ENCODE measurements around the gene F2RL1.
"Not testable (repeated sequence)": the region's sequence is repeated elsewhere in the genome, so short reads cannot be mapped to it uniquely, and the experiment has no call there.

Gene F2RL1

DNA sequence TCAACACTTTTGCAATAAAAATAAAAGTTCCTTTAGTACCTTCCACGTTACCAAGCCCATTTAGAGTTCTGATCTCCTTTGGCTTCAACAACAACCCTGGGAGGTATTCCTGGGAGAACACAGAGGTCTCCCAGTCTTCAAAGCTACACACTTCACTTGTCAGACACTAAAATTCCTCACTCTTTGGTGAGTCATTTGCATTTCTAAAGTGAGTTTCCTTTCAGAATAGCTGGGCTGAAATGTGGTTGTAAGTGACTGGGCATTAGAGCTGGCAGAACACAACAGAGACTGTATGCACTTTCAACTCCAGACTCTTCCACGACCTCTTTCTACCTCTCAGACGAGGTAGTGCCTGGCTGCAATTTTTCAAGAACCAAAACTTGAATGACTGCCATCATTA, 11.5 kb upstream of the F2RL1 start:
- DNase-seq: no peak

- no peak for DNase-seq
Observed at GRCh38 chr5:76808141-76808691, 10.6 kb upstream of the F2RL1 start.

- DNase-seq: no peak
Observed at GRCh38 chr5:76809141-76809540, 9.7 kb upstream of the F2RL1 start.

DNA sequence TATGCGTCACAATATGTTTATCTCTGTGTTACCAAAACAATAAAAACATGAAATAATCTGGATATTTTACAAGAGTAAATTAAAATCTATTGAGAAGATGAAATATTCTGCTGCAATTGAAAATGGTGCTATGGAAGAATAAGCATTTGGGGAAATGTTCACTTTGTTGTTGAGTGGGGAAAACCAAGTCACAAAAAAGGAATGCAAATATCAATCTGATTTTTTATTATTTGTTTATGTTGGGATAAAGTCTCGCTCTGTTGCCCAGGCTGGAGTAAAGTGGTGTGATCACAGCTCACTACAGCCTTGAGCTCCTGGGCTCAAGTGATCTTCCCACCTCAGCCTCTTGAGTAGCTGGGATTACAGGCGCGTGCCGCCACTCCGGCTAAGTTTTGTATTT, 8.6 kb upstream of the F2RL1 start:
- DNase-seq: no peak

- no peak for DNase-seq
Observed at GRCh38 chr5:76811214-76811613, 7.6 kb upstream of the F2RL1 start.

DNA sequence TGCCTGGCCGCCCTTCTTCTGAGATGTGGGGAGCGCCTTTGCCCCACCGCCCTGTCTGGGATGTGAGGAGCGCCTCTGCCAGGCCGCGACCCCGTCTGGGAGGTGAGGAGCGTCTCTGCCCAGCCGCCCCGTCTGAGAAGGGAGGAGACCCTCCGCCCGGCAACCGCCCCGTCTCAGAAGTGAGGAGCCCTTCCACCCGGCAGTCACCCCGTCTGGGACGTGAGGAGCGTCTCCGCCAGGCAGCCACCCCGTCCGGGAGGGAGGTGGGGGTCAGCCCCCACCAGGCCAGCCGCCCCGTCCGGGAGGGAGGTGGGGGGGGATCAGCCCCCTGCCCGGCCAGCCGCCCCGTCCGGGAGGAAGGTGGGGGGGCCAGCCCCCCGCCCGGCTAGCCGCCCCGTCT, 6.6 kb upstream of the F2RL1 start:
- DNase-seq: not testable (repeated sequence)

DNA sequence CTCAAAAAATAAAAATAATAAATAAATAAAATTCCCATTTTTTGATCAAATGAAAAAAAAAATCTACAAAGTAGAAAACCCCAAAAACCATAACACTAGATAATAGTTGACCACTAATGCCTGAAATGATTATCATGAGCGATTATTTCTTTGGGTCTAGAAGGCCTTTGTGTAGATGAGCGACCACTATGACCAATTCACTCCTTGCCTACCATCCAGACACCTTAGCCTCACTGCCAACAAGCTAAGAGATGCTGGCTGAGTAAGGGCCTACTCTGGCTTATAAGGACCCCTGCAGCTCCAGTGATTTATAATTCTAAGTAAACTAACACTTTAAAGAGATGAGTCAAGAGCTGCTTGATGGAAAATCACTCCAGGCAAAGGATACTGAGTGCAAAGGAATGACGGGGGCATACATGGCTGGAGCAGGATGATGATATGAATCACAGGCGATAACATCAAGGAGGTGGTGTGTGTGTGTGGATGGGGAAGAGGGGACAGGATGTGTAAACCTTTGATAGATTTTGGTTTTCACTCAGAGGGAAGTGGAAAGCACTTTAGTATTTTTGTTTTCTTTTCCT, 4.8 kb upstream of the F2RL1 start:
- no peak for DNase-seq

GRCh38 chr5:76816110-76816831, 2.6 kb upstream of the F2RL1 start:
- no peak for DNase-seq

GRCh38 chr5:76819851-76820525, 1.2 kb downstream of the F2RL1 start:
- DNase-seq: no peak

GRCh38 chr5:76820526-76820890, 1.7 kb downstream of the F2RL1 start:
- no peak for DNase-seq

GRCh38 chr5:76821136-76821535, 2.3 kb downstream of the F2RL1 start:
- no peak for DNase-seq

DNA sequence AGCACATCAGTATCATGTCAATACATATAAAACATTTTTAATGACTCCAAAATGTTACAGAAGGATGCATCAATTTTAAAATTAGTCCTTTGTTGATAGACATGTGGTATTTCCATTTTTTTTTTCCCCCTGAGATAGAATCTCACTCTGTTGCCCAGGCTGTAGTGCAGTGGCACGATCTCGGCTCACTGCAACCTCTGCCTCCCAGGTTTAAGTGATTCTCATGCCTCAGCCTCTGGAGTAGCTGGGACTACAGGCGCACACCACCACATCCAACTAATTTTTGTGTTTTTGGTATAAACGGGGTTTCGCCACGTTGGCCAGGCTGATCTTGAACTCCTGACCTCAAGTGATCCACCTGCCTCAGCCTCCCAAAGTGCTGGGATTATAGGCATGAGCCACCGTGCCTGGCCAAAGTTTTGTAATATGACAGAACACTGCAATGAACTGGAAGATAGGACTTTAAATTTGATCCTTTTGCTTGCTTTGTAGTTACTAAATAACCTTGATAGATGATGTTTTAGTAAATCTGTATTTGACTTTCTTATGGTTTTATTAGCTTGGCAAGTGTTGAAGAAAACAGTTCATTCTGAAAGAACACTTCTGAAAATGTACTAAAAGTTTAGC, 3.4 kb downstream of the F2RL1 start:
- not testable (repeated sequence) for DNase-seq

GRCh38 chr5:76826416-76826815, 7.6 kb downstream of the F2RL1 start:
- not testable (repeated sequence) for DNase-seq

- DNase-seq: no peak
Observed at GRCh38 chr5:76831110-76831452, 12.3 kb downstream of the F2RL1 start.

GRCh38 chr5:76836181-76836580, 17.4 kb downstream of the F2RL1 start:
- DNase-seq: no peak

- no peak for DNase-seq
Observed at GRCh38 chr5:76836585-76836984, 17.8 kb downstream of the F2RL1 start.

DNA sequence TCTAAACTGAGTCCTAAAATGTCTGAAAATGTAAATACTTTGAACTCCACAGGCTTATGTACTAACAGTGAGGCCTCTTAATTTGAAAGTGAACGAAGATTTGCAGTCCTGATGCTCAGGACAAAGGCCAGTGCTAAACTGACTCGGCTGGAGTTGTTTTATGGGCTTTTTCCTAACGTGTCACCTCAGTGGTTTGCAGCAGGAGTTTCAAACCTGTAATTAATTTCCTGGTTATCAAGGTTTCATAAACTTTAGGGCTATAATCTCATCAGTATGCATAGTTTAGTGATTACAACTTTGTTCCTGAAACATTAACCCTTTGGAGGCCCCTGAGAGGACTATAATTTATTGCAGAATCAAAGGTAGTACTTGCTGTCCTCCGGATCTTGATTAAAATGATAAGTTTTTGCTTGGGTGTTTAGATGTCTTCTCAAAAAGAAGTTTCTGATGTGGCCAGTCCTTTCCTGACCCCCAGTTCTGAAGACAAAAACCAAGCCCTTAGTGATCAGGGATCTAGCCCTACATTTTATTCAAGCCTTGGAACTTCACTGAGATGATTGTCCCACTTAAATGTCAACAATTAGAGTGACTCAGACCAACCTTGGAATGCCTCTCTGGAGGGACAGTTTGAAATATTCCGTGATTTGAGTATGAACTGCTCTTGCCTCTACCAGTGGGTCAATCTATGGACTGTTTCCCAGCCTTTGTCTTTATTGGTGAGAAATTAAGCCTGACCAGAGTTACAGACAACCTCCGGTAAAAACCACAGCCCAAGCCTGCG, 19.8 kb downstream of the F2RL1 start:
- DNase-seq: no peak

- no peak for DNase-seq
Observed at GRCh38 chr5:76841361-76841760, 22.5 kb downstream of the F2RL1 start.

DNA sequence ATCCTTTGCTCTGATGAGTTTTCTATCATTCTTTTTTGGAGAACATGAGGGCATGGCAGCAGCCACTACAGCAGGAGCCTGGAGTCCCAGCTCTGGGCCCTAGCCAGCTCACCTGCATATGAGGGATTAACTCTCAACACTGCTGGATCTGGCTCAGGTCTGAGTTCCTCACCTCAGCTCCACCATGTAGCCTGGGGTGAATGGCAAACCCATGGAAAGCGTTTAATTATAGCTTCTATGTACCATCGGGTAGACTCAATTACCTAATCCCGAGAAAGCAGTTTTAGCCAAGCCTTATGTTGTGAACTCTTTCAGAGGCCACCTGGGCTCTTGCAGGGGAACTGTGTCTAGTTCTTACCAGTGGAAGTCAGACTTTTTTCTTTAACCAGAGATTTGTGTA, 27.1 kb downstream of the F2RL1 start:
- DNase-seq: no peak

- DNase-seq: no peak
Observed at GRCh38 chr5:76849419-76850291, 30.8 kb downstream of the F2RL1 start, which contains the start of gene S100Z. S100Z (plus strand) TSS chr5:76850014; CDS start chr5:76875360, 25,346 bp downstream.

- no peak for DNase-seq
Observed at GRCh38 chr5:76850543-76851145, 31.8 kb downstream of the F2RL1 start.
